ENCODE data around the gene STRIT1.

Gene STRIT1

GRCh38 chr3:155330370-155330769, 36.9 kb upstream of the STRIT1 start:
- H2BK12ac ChIP-seq (ENCODE audit: low read length in 2 of 2), result no peak overlapping the region
- H3K23ac ChIP-seq (ENCODE audit: low read length in 2 of 2), result no peak overlapping the region
- H2AK5ac ChIP-seq (ENCODE audit: low read length, severe bottlenecking), result no peak overlapping the region
- H2BK15ac ChIP-seq (ENCODE audit: low read depth, poor library complexity, severe bottlenecking), result no peak overlapping the region
- H3K27me3 ChIP-seq (ENCODE audit: control insufficient read depth in 1 of 2, insufficient read depth in 1 of 2, low read length in 2 of 2), result no peaks in the 10 kb centered on the region
- H2BK5ac ChIP-seq (ENCODE audit: low read depth, low read length, poor library complexity, severe bottlenecking), result no peak overlapping the region
- H3K9ac ChIP-seq (ENCODE audit: low read length), result no peak overlapping the region
- H3K4ac ChIP-seq (ENCODE audit: low read depth in 1 of 2, low read length in 2 of 2), result no peak overlapping the region
- H3K79me1 ChIP-seq (replicated peaks; ENCODE audit: low read length, poor library complexity, severe bottlenecking), result no peaks in the 10 kb centered on the region
- no peak overlapping the region for H3K4me2 ChIP-seq (ENCODE audit: low read length, poor library complexity, severe bottlenecking)
- no peaks in the 10 kb centered on the region for H3K36me3 ChIP-seq (ENCODE audit: control insufficient read depth in 1 of 2, insufficient read depth in 2 of 2, low read depth in 1 of 2, low read length in 2 of 2)
- no peaks in the 10 kb centered on the region for H3K4me1 ChIP-seq (ENCODE audit: control insufficient read depth, insufficient read depth, low read depth, low read length)
- H3K14ac ChIP-seq (ENCODE audit: low read length in 2 of 2), result no peak overlapping the region
- no peak overlapping the region for H3K4me3 ChIP-seq (ENCODE audit: insufficient read depth in 1 of 2, low read depth in 1 of 2, low read length in 2 of 2)
- H4K8ac ChIP-seq (ENCODE audit: low read length), result no peak overlapping the region
- no peak overlapping the region for H3K27ac ChIP-seq (ENCODE audit: low read length, poor library complexity, severe bottlenecking)
- no peak overlapping the region for H4K91ac ChIP-seq (ENCODE audit: low read length)
- no peak overlapping the region for H2AFZ ChIP-seq (ENCODE audit: low read depth, low read length)
- H3K9me3 ChIP-seq (ENCODE audit: control insufficient read depth, low read length), result no peaks in the 10 kb centered on the region
- no peak for DNase-seq
- no peak overlapping the region for H3K18ac ChIP-seq (ENCODE audit: low read depth in 1 of 2, low read length in 2 of 2)
- no peak overlapping the region for H2BK120ac ChIP-seq (ENCODE audit: low read depth, low read length)

GRCh38 chr3:155329513-155330048, 36.1 kb upstream of the STRIT1 start:
- H3K4me1 ChIP-seq (ENCODE audit: control insufficient read depth, insufficient read depth, low read depth, low read length), result no peaks in the 10 kb centered on the region
- H3K4ac ChIP-seq (ENCODE audit: low read depth in 1 of 2, low read length in 2 of 2), result no peak overlapping the region
- H2BK15ac ChIP-seq (ENCODE audit: low read depth, poor library complexity, severe bottlenecking), result no peak overlapping the region
- DNase-seq, result no peak
- H3K27me3 ChIP-seq (ENCODE audit: control insufficient read depth in 1 of 2, insufficient read depth in 1 of 2, low read length in 2 of 2), result no peaks in the 10 kb centered on the region
- WGBS, result 77% methylated on average over 3 of the region's 6 CpGs
- H2BK5ac ChIP-seq (ENCODE audit: low read depth, low read length, poor library complexity, severe bottlenecking), result no peak overlapping the region
- no peak overlapping the region for H3K4me2 ChIP-seq (ENCODE audit: low read length, poor library complexity, severe bottlenecking)
- no peak overlapping the region for H2AFZ ChIP-seq (ENCODE audit: low read depth, low read length)
- no peak overlapping the region for H3K18ac ChIP-seq (ENCODE audit: low read depth in 1 of 2, low read length in 2 of 2)
- no peak overlapping the region for H2AK5ac ChIP-seq (ENCODE audit: low read length, severe bottlenecking)
- H3K9me3 ChIP-seq (ENCODE audit: control insufficient read depth, low read length), result no peaks in the 10 kb centered on the region
- H3K14ac ChIP-seq (ENCODE audit: low read length in 2 of 2), result no peak overlapping the region
- H3K23ac ChIP-seq (ENCODE audit: low read length in 2 of 2), result no peak overlapping the region
- H3K79me1 ChIP-seq (replicated peaks; ENCODE audit: low read length, poor library complexity, severe bottlenecking), result no peaks in the 10 kb centered on the region
- H2BK120ac ChIP-seq (ENCODE audit: low read depth, low read length), result no peak overlapping the region
- no peak overlapping the region for H3K27ac ChIP-seq (ENCODE audit: low read length, poor library complexity, severe bottlenecking)
- no peak overlapping the region for H2BK12ac ChIP-seq (ENCODE audit: low read length in 2 of 2)
- H4K8ac ChIP-seq (ENCODE audit: low read length), result no peak overlapping the region
- H3K9ac ChIP-seq (ENCODE audit: low read length), result no peak overlapping the region
- H4K91ac ChIP-seq (ENCODE audit: low read length), result no peak overlapping the region
- H3K4me3 ChIP-seq (ENCODE audit: insufficient read depth in 1 of 2, low read depth in 1 of 2, low read length in 2 of 2), result no peak overlapping the region
- no peaks in the 10 kb centered on the region for H3K36me3 ChIP-seq (ENCODE audit: control insufficient read depth in 1 of 2, insufficient read depth in 2 of 2, low read depth in 1 of 2, low read length in 2 of 2)

- Histone ChIP-seq H3K27me3 (ENCODE audit: control insufficient read depth in 1 of 2, insufficient read depth in 1 of 2, low read length in 2 of 2) (no peaks in the 10 kb centered on the region), H2BK120ac (ENCODE audit: low read depth, low read length) (no peak overlapping the region), H3K36me3 (ENCODE audit: control insufficient read depth in 1 of 2, insufficient read depth in 2 of 2, low read depth in 1 of 2, low read length in 2 of 2) (no peaks in the 10 kb centered on the region), H2BK5ac (ENCODE audit: low read depth, low read length, poor library complexity, severe bottlenecking) (no peak overlapping the region), H3K27ac (ENCODE audit: low read length, poor library complexity, severe bottlenecking) (no peak overlapping the region), H2AK5ac (ENCODE audit: low read length, severe bottlenecking) (no peak overlapping the region), H3K9ac (ENCODE audit: low read length) (no peak overlapping the region), H2BK15ac (ENCODE audit: low read depth, poor library complexity, severe bottlenecking) (no peak overlapping the region), H2AFZ (ENCODE audit: low read depth, low read length) (no peak overlapping the region), H4K8ac (ENCODE audit: low read length) (no peak overlapping the region), H2BK12ac (ENCODE audit: low read length in 2 of 2) (no peak overlapping the region), H3K4me3 (ENCODE audit: insufficient read depth in 1 of 2, low read depth in 1 of 2, low read length in 2 of 2) (no peak overlapping the region), H3K9me3 (ENCODE audit: control insufficient read depth, low read length) (no peaks in the 10 kb centered on the region), H3K4me2 (ENCODE audit: low read length, poor library complexity, severe bottlenecking) (no peak overlapping the region), H4K91ac (ENCODE audit: low read length) (no peak overlapping the region), H3K4me1 (ENCODE audit: control insufficient read depth, insufficient read depth, low read depth, low read length) (no peaks in the 10 kb centered on the region), H3K23ac (ENCODE audit: low read length in 2 of 2) (no peak overlapping the region), H3K79me1 (replicated peaks; ENCODE audit: low read length, poor library complexity, severe bottlenecking) (no peaks in the 10 kb centered on the region), H3K4ac (ENCODE audit: low read depth in 1 of 2, low read length in 2 of 2) (no peak overlapping the region), H3K18ac (ENCODE audit: low read depth in 1 of 2, low read length in 2 of 2) (no peak overlapping the region), H3K14ac (ENCODE audit: low read length in 2 of 2) (no peak overlapping the region)
- DNase-seq, result no peak
- WGBS, result 75% methylated on average over 2 of the region's 2 CpGs
These were observed 34.4 kb upstream of the STRIT1 start for GRCh38 chr3:155327871-155328270.

GRCh38 chr3:155327430-155327829, 33.9 kb upstream of the STRIT1 start:
- Histone ChIP-seq H4K91ac (ENCODE audit: low read length) (no peak overlapping the region), H3K4me2 (ENCODE audit: low read length, poor library complexity, severe bottlenecking) (no peak overlapping the region), H2BK12ac (ENCODE audit: low read length in 2 of 2) (no peak overlapping the region), H3K4ac (ENCODE audit: low read depth in 1 of 2, low read length in 2 of 2) (no peak overlapping the region), H4K8ac (ENCODE audit: low read length) (no peak overlapping the region), H3K36me3 (ENCODE audit: control insufficient read depth in 1 of 2, insufficient read depth in 2 of 2, low read depth in 1 of 2, low read length in 2 of 2) (no peaks in the 10 kb centered on the region), H3K18ac (ENCODE audit: low read depth in 1 of 2, low read length in 2 of 2) (no peak overlapping the region), H3K27me3 (ENCODE audit: control insufficient read depth in 1 of 2, insufficient read depth in 1 of 2, low read length in 2 of 2) (no peaks in the 10 kb centered on the region), H3K79me1 (replicated peaks; ENCODE audit: low read length, poor library complexity, severe bottlenecking) (no peaks in the 10 kb centered on the region), H3K23ac (ENCODE audit: low read length in 2 of 2) (no peak overlapping the region), H3K14ac (ENCODE audit: low read length in 2 of 2) (no peak overlapping the region), H3K9me3 (ENCODE audit: control insufficient read depth, low read length) (no peaks in the 10 kb centered on the region), H3K4me1 (ENCODE audit: control insufficient read depth, insufficient read depth, low read depth, low read length) (no peaks in the 10 kb centered on the region), H2BK120ac (ENCODE audit: low read depth, low read length) (no peak overlapping the region), H2BK15ac (ENCODE audit: low read depth, poor library complexity, severe bottlenecking) (no peak overlapping the region), H2AK5ac (ENCODE audit: low read length, severe bottlenecking) (no peak overlapping the region), H3K9ac (ENCODE audit: low read length) (no peak overlapping the region), H3K27ac (ENCODE audit: low read length, poor library complexity, severe bottlenecking) (no peak overlapping the region), H3K4me3 (ENCODE audit: insufficient read depth in 1 of 2, low read depth in 1 of 2, low read length in 2 of 2) (no peak overlapping the region), H2BK5ac (ENCODE audit: low read depth, low read length, poor library complexity, severe bottlenecking) (no peak overlapping the region), H2AFZ (ENCODE audit: low read depth, low read length) (no peak overlapping the region)
- WGBS, result no CpG with 5 or more reads among the region's 1 CpG
- no peak for DNase-seq

All from mesenchymal stem cell (in vitro differentiated cells and primary cell).